PC-9 (cell line): ENCODE measurements around the gene EVL.

ENCODE experiments used
- CTCF ChIP-seq: fragments of 200-600 bp; sonication (generic); conservative IDR thresholded peaks from 2 replicates; pipeline ENCODE4 v1.6.1; 2017; ENCODE audit warnings: mixed run types, antibody characterized with exemption, mild to moderate bottlenecking, moderate library complexity
- EZH2 ChIP-seq: fragments of 200-600 bp; sonication (generic); IDR thresholded peaks from 2 replicates; pipeline ENCODE4 v1.8.0; 2017; ENCODE audit warnings: antibody characterized with exemption, low read depth

- TF ChIP-seq CTCF (no peak), EZH2 (no peak)
Measured at GRCh38 chr14:100047600-100047999, 17.6 kb upstream of the EVL start.
